Measurements from ENCODE around the gene ZNF438.
"Not testable (repeated sequence)": the region's sequence is repeated elsewhere in the genome, so short reads cannot be mapped to it uniquely, and the experiment has no call there.

Gene ZNF438

GRCh38 chr10:30931094-30931493 is 100.6 kb downstream of the ZNF438 start:
- no peak for DNase-seq

GRCh38 chr10:30929901-30930520 is 101.7 kb downstream of the ZNF438 start:
- no peak for DNase-seq

DNA sequence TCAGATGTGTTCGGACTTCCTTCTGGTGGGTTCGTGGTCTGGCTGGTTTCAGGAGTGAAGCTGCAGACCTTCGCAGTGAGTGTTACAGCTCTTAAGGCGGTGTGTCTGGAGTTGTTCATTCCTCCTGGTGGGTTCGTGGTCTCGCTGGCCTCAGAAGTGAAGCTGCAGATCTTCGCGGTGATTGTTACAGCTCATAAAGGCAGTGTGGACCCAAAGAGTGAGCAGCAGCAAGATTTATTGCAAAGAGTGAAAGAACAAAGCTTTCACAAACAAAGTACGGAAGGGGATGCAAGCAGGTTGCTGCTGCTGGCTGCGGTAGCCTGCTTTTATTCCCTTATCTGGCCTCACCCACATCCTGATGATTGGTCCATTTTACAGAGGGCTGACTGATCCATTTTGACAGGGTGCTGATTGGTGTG is 102.3 kb downstream of the ZNF438 start:
- DNase-seq, result not testable (repeated sequence)

DNA sequence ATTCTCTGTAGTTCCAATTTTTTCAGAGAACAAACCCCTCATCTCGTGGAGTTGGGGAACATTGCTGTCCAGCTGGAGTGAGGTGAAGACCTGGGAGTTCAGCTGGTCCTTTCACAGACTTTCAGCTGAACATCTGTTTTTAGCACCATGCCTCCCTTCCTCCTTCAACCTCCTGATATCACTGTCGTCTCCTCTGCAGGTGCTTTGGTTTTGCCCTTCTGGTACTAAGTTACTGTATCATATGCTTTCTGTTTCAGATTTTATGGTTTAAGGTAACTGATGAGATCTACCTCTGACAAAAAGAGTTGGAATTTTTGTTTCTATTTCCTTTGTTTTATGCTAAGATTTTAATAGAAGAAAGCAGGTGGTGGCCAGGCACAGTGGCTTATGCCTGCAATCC is 102.9 kb downstream of the ZNF438 start:
- DNase-seq, result no peak

DNA sequence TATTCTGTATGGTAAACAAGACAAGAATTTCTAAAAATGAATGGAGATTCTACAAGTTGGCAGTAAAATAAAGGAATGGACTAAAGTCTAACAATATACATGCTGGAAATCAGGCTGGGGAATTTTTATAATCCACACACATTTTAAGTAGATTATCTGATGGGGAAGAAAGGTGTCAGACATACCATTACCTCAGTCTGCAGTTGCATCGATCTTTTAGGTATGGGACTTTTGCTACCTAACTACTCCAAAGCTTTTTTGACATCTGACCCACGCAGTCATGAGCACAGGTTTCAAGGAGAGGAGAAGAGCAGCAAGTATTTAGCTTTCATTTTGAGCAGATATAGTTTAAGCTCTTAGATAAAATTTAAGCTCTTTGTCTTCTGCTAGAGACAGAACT is 113.0 kb downstream of the ZNF438 start:
- DNase-seq, result no peak

GRCh38 chr10:30917789-30918188 is 113.9 kb downstream of the ZNF438 start:
- DNase-seq, result no peak

GRCh38 chr10:30917067-30917466 is 114.6 kb downstream of the ZNF438 start:
- DNase-seq, result no peak

GRCh38 chr10:30915146-30915545 is 116.5 kb downstream of the ZNF438 start:
- no peak for DNase-seq

GRCh38 chr10:30911303-30911863 is 120.3 kb downstream of the ZNF438 start:
- DNase-seq, result no peak

DNA sequence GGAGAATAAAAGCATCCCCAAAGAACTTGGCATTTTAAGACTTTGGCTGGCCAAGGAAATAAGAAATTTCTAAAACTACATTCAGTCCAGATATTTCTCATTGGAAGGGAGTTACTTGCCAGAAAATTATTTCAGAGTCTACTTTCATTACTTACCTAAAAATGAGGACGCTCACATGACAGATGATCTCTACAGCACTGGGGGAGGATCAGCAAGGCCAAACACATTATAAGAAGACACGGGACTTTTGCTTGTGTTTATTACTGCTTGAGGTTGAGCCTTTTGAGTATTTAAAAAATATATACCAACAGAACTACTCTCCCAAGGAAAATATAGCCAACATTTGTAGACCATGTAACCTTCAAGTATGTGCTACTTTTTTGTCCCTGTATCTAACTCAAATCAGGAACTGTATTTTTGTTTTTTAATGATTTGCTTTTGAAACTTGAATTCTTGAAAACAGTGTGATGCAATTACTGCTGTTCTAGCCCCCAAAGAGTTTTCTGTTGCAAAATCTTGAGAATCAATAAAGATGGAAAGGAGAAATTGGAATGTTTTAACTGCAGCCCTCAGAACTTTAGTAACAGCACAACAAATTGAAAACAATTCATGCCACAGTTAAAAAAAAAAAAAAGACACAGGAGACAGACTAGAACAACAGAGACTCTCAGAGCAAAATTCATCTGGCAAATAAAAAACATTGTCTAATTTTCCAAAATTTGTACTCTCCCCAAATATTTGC is 128.1 kb downstream of the ZNF438 start:
- no peak for DNase-seq

DNA sequence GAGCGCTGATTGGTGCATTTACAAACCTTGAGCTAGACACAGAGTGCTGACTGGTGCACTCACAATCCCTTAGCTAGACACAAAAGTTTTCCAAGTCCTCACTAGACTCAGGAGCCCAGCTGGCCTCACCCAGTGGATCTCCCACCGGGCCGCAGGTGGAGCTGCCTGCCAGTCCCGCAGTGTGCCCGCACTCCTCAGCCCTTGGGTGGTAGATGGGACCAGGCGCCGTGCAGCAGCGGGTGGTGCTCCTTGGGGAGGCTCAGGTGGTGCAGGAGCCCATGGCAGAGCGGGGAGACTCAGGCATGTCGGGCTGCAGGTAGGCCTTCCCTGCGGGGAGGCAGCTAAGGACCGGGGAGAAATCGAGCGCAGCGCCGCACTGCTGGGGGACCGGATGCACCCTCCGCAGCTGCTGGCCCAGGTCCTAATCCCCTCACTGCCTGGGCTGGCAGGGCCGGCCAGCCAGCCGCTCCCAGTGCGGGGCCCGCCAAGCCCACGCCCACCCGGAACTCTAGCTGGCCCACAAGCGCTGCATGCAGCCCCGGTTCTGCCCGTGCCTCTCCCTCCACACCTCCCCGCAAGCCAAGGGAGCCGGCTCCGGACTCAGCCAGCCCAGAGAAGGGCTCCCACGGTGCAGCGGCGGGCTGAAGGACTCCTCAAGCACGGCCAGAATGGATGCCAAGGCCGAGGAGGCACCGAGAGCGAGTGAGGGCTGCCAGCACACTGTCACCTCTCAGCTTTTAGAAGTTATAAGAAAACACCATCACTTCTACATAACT is 128.9 kb downstream of the ZNF438 start:
- no peak for DNase-seq

GRCh38 chr10:30901487-30901886 is 130.2 kb downstream of the ZNF438 start:
- not testable (repeated sequence) for DNase-seq

DNA sequence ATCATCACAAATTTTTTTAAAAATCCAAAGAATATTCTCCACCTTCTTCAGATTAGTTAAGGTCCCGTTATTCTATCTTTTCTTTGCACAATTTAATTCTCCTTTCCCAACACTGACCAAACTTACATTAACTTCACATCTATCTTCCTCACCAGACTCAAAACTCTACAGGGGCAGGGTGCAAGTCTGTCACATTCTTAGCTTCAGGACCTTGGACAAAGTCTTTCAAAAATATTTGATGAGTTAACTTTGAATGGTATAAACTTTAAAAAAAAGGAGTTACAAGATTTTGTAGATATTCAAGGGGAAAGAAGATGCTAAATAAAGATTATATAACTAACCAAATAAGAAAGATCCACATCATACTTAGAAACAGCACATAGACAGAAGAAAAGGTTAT is 132.7 kb downstream of the ZNF438 start:
- no peak for DNase-seq

GRCh38 chr10:30897547-30897946 is 134.1 kb downstream of the ZNF438 start:
- DNase-seq, result no peak

- DNase-seq, result no peak
Observed at GRCh38 chr10:30897048-30897447, 134.6 kb downstream of the ZNF438 start.

GRCh38 chr10:30894221-30894620 is 137.4 kb downstream of the ZNF438 start:
- no peak for DNase-seq

GRCh38 chr10:30893208-30893607 is 138.5 kb downstream of the ZNF438 start:
- no peak for DNase-seq

- DNase-seq, result no peak
Observed at GRCh38 chr10:30887839-30888238, 143.8 kb downstream of the ZNF438 start.

DNA sequence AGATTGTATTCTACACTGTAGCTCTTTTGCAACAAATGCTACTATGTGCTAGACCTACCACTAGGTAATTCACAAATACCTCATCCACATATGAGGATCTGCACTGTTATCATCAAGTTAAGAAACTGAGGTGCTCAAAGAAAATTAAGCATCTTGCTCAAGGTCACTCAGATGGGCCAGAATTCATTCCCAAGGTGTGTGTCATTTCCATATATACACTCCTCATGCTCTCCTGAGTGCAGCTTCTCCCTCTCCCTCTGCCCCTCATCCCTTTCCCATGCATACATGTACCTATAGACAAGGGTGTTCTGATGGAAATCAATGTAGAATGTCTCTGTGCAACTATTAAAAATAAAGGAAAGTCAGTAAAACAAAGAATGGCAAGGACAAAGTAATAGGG is 146.2 kb downstream of the ZNF438 start:
- no peak for DNase-seq

DNA sequence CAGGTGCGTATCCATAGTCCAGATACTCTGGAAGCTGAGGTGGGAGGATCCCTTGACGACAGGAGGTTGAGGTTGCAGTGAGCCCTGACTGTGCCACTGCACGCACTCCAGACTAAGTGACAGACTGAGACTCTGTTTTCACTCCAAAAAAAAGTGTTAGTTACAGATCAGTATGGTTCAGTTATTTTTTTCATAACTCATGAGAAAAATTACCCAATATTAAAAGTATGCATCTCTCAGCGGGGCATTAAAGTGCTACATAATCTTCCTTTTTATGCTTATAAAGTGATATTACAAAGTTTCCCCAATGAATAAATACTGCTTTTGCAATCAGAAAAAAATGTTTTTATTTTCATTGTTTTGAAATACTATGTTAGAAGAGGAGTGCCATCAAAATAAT is 147.9 kb downstream of the ZNF438 start:
- DNase-seq, result no peak

GRCh38 chr10:30883116-30883515 is 148.5 kb downstream of the ZNF438 start:
- no peak for DNase-seq

- DNase-seq, result no peak
Observed at GRCh38 chr10:30882281-30882680, 149.4 kb downstream of the ZNF438 start.

- no peak for DNase-seq
Observed at GRCh38 chr10:30878920-30879319, 152.7 kb downstream of the ZNF438 start.

GRCh38 chr10:30877111-30877510 is 154.6 kb downstream of the ZNF438 start:
- DNase-seq, result no peak
